Lung (tissue), 12 donors: ENCODE measurements around the gene ABCC10. TPM values are rescaled to one million over a fixed set of nuclear protein-coding genes. Genes with fewer than 3 reads are reported as not detected.

Source experiments
- ATAC-seq: fragments of 200-7000 bp; cut with Tn5 transposase; one replicate; pipeline ENCODE4 v1.9.1; 2020; ENCODE audit warnings: moderate number of reproducible peaks; ENCODE audit not compliant: insufficient read depth, low FRiP score
- DNase-seq, 3 donors: peaks; one replicate each; pipeline ENCODE4 v3.0.0-alpha.2; 2013 to 2017
- H3K27ac ChIP-seq, 2 donors: one replicate each; pipeline ENCODE4 v1.5.1; 2013; ENCODE audit warnings: mild to moderate bottlenecking in 2 of 2, moderate library complexity in 2 of 2, control low read depth in 1 of 2, inconsistent platforms in 1 of 2, low read depth in 1 of 2, low read length in 1 of 2
- H3K27me3 ChIP-seq, 3 donors: one replicate each; pipeline ENCODE4 v1.5.1; 2013; ENCODE audit warnings: low read length in 2 of 3; ENCODE audit not compliant: control insufficient read depth in 3 of 3, insufficient read depth in 3 of 3
- H3K36me3 ChIP-seq, 4 donors: one replicate each; pipeline ENCODE4 v1.5.1; 2013; ENCODE audit warnings: low read length in 4 of 4, mild to moderate bottlenecking in 1 of 4, moderate library complexity in 1 of 4; ENCODE audit not compliant: control insufficient read depth in 4 of 4, insufficient read depth in 4 of 4
- H3K4me1 ChIP-seq, 5 donors: one replicate each; pipeline ENCODE4 v1.5.1; 2013; ENCODE audit warnings: low read length in 5 of 5, mild to moderate bottlenecking in 2 of 5, moderate library complexity in 1 of 5; ENCODE audit not compliant: control insufficient read depth in 5 of 5, insufficient read depth in 5 of 5
- H3K4me3 ChIP-seq: one replicate; pipeline ENCODE4 v1.5.1; 2013; ENCODE audit warnings: mild to moderate bottlenecking, control low read depth, moderate library complexity
- H3K9ac ChIP-seq, 2 donors: one replicate each; pipeline ENCODE4 v1.5.1; 2013; ENCODE audit warnings: low read length in 2 of 2, control low read depth in 1 of 2; ENCODE audit not compliant: insufficient read depth in 1 of 2
- H3K9me3 ChIP-seq, 4 donors: one replicate each; pipeline ENCODE4 v1.5.1; 2013; ENCODE audit warnings: low read length in 3 of 4, mild to moderate bottlenecking in 1 of 4, moderate library complexity in 1 of 4; ENCODE audit not compliant: control insufficient read depth in 4 of 4, insufficient read depth in 3 of 4
- CTCF ChIP-seq: IDR thresholded peaks from 2 replicates; pipeline ENCODE4 v1.5.1; 2012; ENCODE audit warnings: mild to moderate bottlenecking; ENCODE audit errors: control extremely low read depth, extremely low read depth
- WGBS, 2 donors: extraction: QIAGEN DNeasy Blood & Tissue Kit; methylation state at CpG; one replicate each; pipeline ENCODE4 v1.1.7; 2013; 5-methylcytosine and 5-hydroxymethylcytosine counted together
- polyA plus RNA-seq, 2 donors: library from polyadenylated mRNA; stranded (reverse); fragments of 200-250 nt; gene quantifications; one replicate each; pipeline ENCODE4 v1.2.1, GENCODE V29; 2013
- total RNA-seq, 2 donors: library from RNA; depleted of rRNA in 1 of 2; stranded (reverse); fragments of >200 nt in 1 of 2; gene quantifications; one replicate each; pipeline ENCODE4 v1.2.1, GENCODE V29; 2014 to 2021
- donor health status: control.
- donor health status: control.
- donor health status: Bipolar disorder and iron deficiency.
- donor health status: healthy.
- donor health status: DM: yes; HTN: yes; CAD: no.

Gene ABCC10
- total and polyA plus RNA-seq, 4 donors = 15.7 to 43.3 (median 26.2) TPM

GRCh38 chr6:43434943-43435342, 7.6 kb downstream of the ABCC10 start:
- Histone ChIP-seq H3K9me3 (no peaks in the 10 kb centered on the region), H3K27ac (no peak overlapping the region), H3K9ac (no peak overlapping the region), H3K27me3 (no peaks in the 10 kb centered on the region), H3K4me1 (peaks cover 0 to 18% (median 7%) of the 10 kb centered on the region in 5 donors), H3K4me3 (no peak overlapping the region), H3K36me3 (peaks cover 0 to 19% (median 7%) of the 10 kb centered on the region in 4 donors)
- no peak for TF ChIP-seq CTCF
- WGBS, 2 donors = 94 to 98% methylated on average over 4 of the region's 4 CpGs
- no peak for ATAC-seq
- no peak for DNase-seq

DNA sequence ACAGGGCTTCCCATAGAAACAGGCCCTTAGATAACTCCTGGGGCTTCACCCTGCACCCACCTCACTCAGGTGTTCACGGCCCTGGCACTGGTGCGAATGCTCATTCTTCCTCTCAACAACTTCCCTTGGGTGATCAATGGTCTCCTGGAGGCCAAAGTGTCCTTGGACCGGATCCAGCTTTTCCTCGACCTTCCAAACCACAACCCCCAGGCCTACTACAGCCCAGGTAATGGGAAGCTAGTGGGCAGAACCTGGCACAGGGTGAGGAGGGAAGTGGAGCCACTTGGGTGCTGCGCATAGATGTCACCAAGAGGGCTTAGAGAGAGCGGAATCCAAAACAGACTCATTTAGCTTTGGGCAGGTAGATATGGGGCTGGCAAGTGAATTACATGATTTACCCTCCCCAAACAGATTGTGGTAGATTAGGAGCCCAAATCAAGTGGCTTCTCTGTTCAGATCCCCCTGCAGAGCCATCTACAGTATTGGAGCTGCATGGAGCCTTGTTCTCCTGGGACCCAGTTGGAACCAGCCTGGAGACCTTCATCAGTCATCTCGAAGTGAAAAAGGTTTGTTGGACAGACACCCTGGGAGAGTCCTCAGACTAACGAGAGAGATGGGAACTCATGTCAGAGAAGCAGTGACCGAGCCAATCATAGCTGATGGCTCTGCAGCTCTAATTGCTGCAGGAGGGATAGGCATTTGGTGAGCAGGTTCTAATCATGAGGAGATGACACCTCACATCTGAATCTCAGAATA, 8.5 kb downstream of the ABCC10 start:
- Histone ChIP-seq H3K4me1 (peaks cover 0 to 18% (median 7%) of the 10 kb centered on the region in 5 donors), H3K27ac (no peak overlapping the region), H3K9me3 (no peaks in the 10 kb centered on the region), H3K27me3 (no peaks in the 10 kb centered on the region), H3K9ac (no peak overlapping the region), H3K36me3 (peaks cover 0 to 22% (median 8%) of the 10 kb centered on the region in 4 donors), H3K4me3 (no peak overlapping the region)
- no peak for TF ChIP-seq CTCF
- ATAC-seq (no peak), DNase-seq (no peak)
- WGBS, 2 donors = 86 to 90% methylated on average over 9 of the region's 9 CpGs

GRCh38 chr6:43436577-43437282, 9.4 kb downstream of the ABCC10 start:
- H3K4me3 ChIP-seq = no peak overlapping the region
- H3K27ac ChIP-seq = peak overlapping the region in 1 of 2 donors; percentile 32
- peaks cover 4 to 23% (median 12%) of the 10 kb centered on the region in 4 donors for H3K36me3 ChIP-seq
- DNase-seq (peak; percentile 77 to 84 (median 80)), ATAC-seq (peak; percentile 36)
- H3K27me3 ChIP-seq = no peaks in the 10 kb centered on the region
- WGBS, 2 donors = 47 to 77% methylated on average over 5 of the region's 5 CpGs
- peaks cover 0 to 18% (median 7%) of the 10 kb centered on the region in 5 donors for H3K4me1 ChIP-seq
- H3K9me3 ChIP-seq = no peaks in the 10 kb centered on the region
- peak overlapping the region in 1 of 2 donors; percentile 48 for H3K9ac ChIP-seq
- TF ChIP-seq CTCF = no peak
